SH-SY5Y (cell line): ENCODE results near the gene PCK2.

Experiments used
- GATA2 ChIP-seq: IDR thresholded peaks from 2 replicates; pipeline ENCODE4 v1.6.1; 2011; ENCODE audit warnings: mild to moderate bottlenecking, low read depth, low read length
- GATA3 ChIP-seq: IDR thresholded peaks from 2 replicates; pipeline ENCODE4 v1.6.1; 2011; ENCODE audit warnings: low read depth, mild to moderate bottlenecking, low read length, moderate library complexity

DNA sequence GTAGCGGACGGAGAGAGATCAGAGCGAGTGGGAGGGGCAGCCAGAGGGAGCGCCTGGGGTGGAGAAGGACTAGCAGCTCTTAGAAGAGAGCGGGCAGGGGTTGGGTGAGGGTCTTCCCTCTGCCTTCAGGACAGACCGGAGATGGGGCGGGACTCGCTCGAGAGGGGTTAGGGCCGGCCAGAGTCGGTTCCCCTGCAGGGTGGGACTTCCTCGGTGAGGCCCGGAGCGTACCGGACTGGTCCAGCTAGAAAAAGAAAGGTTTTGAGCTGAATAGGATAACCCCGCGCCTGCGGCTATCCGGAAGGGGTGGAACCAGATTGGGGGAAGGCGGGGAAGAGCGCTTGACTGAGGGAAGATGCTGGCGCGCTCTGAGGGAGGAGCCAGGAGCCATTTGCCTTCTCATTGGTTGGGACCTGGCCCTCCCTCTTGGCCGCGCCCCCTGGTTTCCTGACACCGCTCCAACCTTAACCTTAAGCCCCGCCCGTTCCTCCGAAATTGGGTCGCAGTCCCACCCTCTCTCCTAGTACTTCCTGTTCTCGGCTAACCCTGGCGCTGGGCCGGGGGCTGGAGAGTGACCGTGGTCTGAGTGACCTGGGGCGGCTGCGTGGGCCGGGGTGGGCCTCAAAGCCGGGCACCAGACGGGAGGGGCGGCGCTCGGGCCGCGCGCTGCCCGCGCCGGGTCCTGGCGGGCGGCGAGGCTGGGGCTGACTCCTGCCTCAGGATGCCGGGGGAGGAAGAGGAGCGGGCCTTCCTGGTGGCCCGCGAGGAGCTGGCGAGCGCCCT is 53.1 kb downstream of the PCK2 start, which contains the start of gene RNF31:
- TF ChIP-seq GATA2: no peak
- no peak for TF ChIP-seq GATA3
